Loucy (cell line): ENCODE results near the gene TMEM132C.

Source experiments
- CTCF ChIP-seq: fragments of 200-600 bp; sonication (generic); conservative IDR thresholded peaks from 2 replicates; pipeline ENCODE4 v1.5.1; 2014; ENCODE audit warnings: mild to moderate bottlenecking, antibody characterized with exemption, low read length
- EZH2phosphoT487 ChIP-seq: fragments of 200-600 bp; IDR thresholded peaks from 2 replicates; pipeline ENCODE4 v1.6.1; 2018; ENCODE audit warnings: antibody characterized with exemption, mild to moderate bottlenecking, moderate library complexity, borderline replicate concordance

GRCh38 chr12:128418944-128419343, 152.0 kb downstream of the TMEM132C start:
- TF ChIP-seq CTCF = no peak
- no peak for TF ChIP-seq EZH2phosphoT487
